ENCODE data around the gene ARFRP1. TPM values are rescaled to one million over a fixed set of nuclear protein-coding genes. Genes with fewer than 3 reads are reported as not detected.

The ARFRP1 gene
- total RNA-seq, 1 donor from 2014 or later = 52.2 TPM

GRCh38 chr20:63743210-63743970, 35.6 kb upstream of the ARFRP1 start:
- no peak for DNase-seq (ENCODE audit: low spot score)

- DNase-seq (ENCODE audit: low spot score) = no peak
Observed at GRCh38 chr20:63742381-63743024, 34.7 kb upstream of the ARFRP1 start.

GRCh38 chr20:63741676-63742380, 34.1 kb upstream of the ARFRP1 start:
- no peak for DNase-seq (ENCODE audit: low spot score)

GRCh38 chr20:63741354-63741675, 33.5 kb upstream of the ARFRP1 start:
- no peak for DNase-seq (ENCODE audit: low spot score)

- DNase-seq (ENCODE audit: low spot score) = peak; percentile 92
Observed at GRCh38 chr20:63740627-63741353, 33.0 kb upstream of the ARFRP1 start.

GRCh38 chr20:63740070-63740626, 32.4 kb upstream of the ARFRP1 start:
- peak; percentile 32 for DNase-seq (ENCODE audit: low spot score)

GRCh38 chr20:63739130-63740069, 31.6 kb upstream of the ARFRP1 start, which contains the start of gene SLC2A4RG:
Gene SLC2A4RG, plus strand, starts transcription at chr20:63739776. Its CDS starts 137 bp downstream, at chr20:63739913.
- peak; percentile 75 for DNase-seq (ENCODE audit: low spot score)

GRCh38 chr20:63738687-63739129, 30.9 kb upstream of the ARFRP1 start:
- DNase-seq (ENCODE audit: low spot score) = peak; percentile 51

GRCh38 chr20:63737945-63738686, 30.3 kb upstream of the ARFRP1 start:
- DNase-seq (ENCODE audit: low spot score) = no peak

GRCh38 chr20:63737695-63737944, 29.8 kb upstream of the ARFRP1 start:
- no peak for DNase-seq (ENCODE audit: low spot score)

GRCh38 chr20:63736893-63737694, 29.3 kb upstream of the ARFRP1 start:
- no peak for DNase-seq (ENCODE audit: low spot score)

GRCh38 chr20:63735859-63736718, 28.3 kb upstream of the ARFRP1 start, which contains the start of gene LIME1:
Gene LIME1, plus strand, starts transcription at chr20:63736664. Its CDS starts 886 bp downstream, at chr20:63737550.
- peak; percentile 34 for DNase-seq (ENCODE audit: low spot score)

GRCh38 chr20:63734946-63735858, 27.4 kb upstream of the ARFRP1 start:
- DNase-seq (ENCODE audit: low spot score) = no peak

- DNase-seq (ENCODE audit: low spot score) = no peak
Observed at GRCh38 chr20:63734111-63734945, 26.6 kb upstream of the ARFRP1 start.

GRCh38 chr20:63733579-63734081, 25.9 kb upstream of the ARFRP1 start:
- DNase-seq (ENCODE audit: low spot score) = no peak

- DNase-seq (ENCODE audit: low spot score) = no peak
Observed at GRCh38 chr20:63733117-63733516, 25.3 kb upstream of the ARFRP1 start.

Data from mucosa of gallbladder (tissue), 1 donor.